Measurements from ENCODE around the gene RNF182.

RNF182 gene

GRCh38 chr6:13917141-13917540 lies 7.6 kb upstream of the RNF182 start:
- no peaks in the 10 kb centered on the region for H3K36me3 ChIP-seq (ENCODE audit: insufficient read depth)
- H3K4me3 ChIP-seq (IDR thresholded peaks at IDR 0.05; ENCODE audit: insufficient read depth, low read depth, low read length) = no peak overlapping the region
- no peak overlapping the region for H2AFZ ChIP-seq (ENCODE audit: low read depth)
- no peaks in the 10 kb centered on the region for H4K20me1 ChIP-seq (ENCODE audit: insufficient read depth)
- TF ChIP-seq CTCF (conservative IDR thresholded peaks at IDR 0.05; ENCODE audit: low read depth, low read length) = no peak
- H3K9ac ChIP-seq = no peak overlapping the region
- no peaks in the 10 kb centered on the region for H3K4me1 ChIP-seq (ENCODE audit: low read depth, poor library complexity, severe bottlenecking)
- H3K27me3 ChIP-seq (ENCODE audit: insufficient read depth, low read depth) = no peaks in the 10 kb centered on the region
- no peaks in the 10 kb centered on the region for H3K79me2 ChIP-seq (ENCODE audit: insufficient read depth, low read depth)
- no peak overlapping the region for H3K4me2 ChIP-seq
- no peak overlapping the region for H3K27ac ChIP-seq

- no peak overlapping the region for H2AFZ ChIP-seq (ENCODE audit: low read depth)
- H3K9ac ChIP-seq = no peak overlapping the region
- H3K27me3 ChIP-seq (ENCODE audit: insufficient read depth, low read depth) = no peaks in the 10 kb centered on the region
- H3K4me1 ChIP-seq (ENCODE audit: low read depth, poor library complexity, severe bottlenecking) = no peaks in the 10 kb centered on the region
- TF ChIP-seq CTCF (conservative IDR thresholded peaks at IDR 0.05; ENCODE audit: low read depth, low read length) = no peak
- H3K79me2 ChIP-seq (ENCODE audit: insufficient read depth, low read depth) = no peaks in the 10 kb centered on the region
- H3K4me2 ChIP-seq = no peak overlapping the region
- H3K36me3 ChIP-seq (ENCODE audit: insufficient read depth) = no peaks in the 10 kb centered on the region
- no peak overlapping the region for H3K4me3 ChIP-seq (IDR thresholded peaks at IDR 0.05; ENCODE audit: insufficient read depth, low read depth, low read length)
- H3K27ac ChIP-seq = no peak overlapping the region
- no peaks in the 10 kb centered on the region for H4K20me1 ChIP-seq (ENCODE audit: insufficient read depth)
Observed at GRCh38 chr6:13918686-13919250, 6.0 kb upstream of the RNF182 start.

GRCh38 chr6:13919861-13920260 lies 4.9 kb upstream of the RNF182 start:
- Histone ChIP-seq H2AFZ (ENCODE audit: low read depth) (no peak overlapping the region), H3K9ac (no peak overlapping the region)
- TF ChIP-seq CTCF (conservative IDR thresholded peaks at IDR 0.05; ENCODE audit: low read depth, low read length) = no peak

GRCh38 chr6:13920552-13920951 lies 4.2 kb upstream of the RNF182 start:
- H3K79me2 ChIP-seq (ENCODE audit: insufficient read depth, low read depth) = no peaks in the 10 kb centered on the region
- no peaks in the 10 kb centered on the region for H3K36me3 ChIP-seq (ENCODE audit: insufficient read depth)
- no peaks in the 10 kb centered on the region for H3K27me3 ChIP-seq (ENCODE audit: insufficient read depth, low read depth)
- H2AFZ ChIP-seq (ENCODE audit: low read depth) = no peak overlapping the region
- no peaks in the 10 kb centered on the region for H3K4me1 ChIP-seq (ENCODE audit: low read depth, poor library complexity, severe bottlenecking)
- no peak overlapping the region for H3K4me2 ChIP-seq
- no peak overlapping the region for H3K4me3 ChIP-seq (IDR thresholded peaks at IDR 0.05; ENCODE audit: insufficient read depth, low read depth, low read length)
- H3K27ac ChIP-seq = no peak overlapping the region
- no peaks in the 10 kb centered on the region for H4K20me1 ChIP-seq (ENCODE audit: insufficient read depth)
- H3K9ac ChIP-seq = no peak overlapping the region
- no peak for TF ChIP-seq CTCF (conservative IDR thresholded peaks at IDR 0.05; ENCODE audit: low read depth, low read length)

More at GRCh38 chr6:13919861-13920260, 4.9 kb upstream of the RNF182 start:
- Histone ChIP-seq H3K27me3 (ENCODE audit: insufficient read depth, low read depth) (no peaks in the 10 kb centered on the region), H3K4me3 (IDR thresholded peaks at IDR 0.05; ENCODE audit: insufficient read depth, low read depth, low read length) (no peak overlapping the region), H3K79me2 (ENCODE audit: insufficient read depth, low read depth) (no peaks in the 10 kb centered on the region), H4K20me1 (ENCODE audit: insufficient read depth) (no peaks in the 10 kb centered on the region), H3K36me3 (ENCODE audit: insufficient read depth) (no peaks in the 10 kb centered on the region), H3K4me1 (ENCODE audit: low read depth, poor library complexity, severe bottlenecking) (no peaks in the 10 kb centered on the region), H3K27ac (no peak overlapping the region), H3K4me2 (no peak overlapping the region)
